PC-3 (cell line): ENCODE data around the gene CRHBP. TPM values are rescaled to one million over a fixed set of nuclear protein-coding genes. Genes with fewer than 3 reads are reported as not detected.

ENCODE experiments used
- ATAC-seq: fragments of 200-7000 bp; cut with Tn5 transposase; 2 replicates; pipeline ENCODE4 v1.9.1; 2020; ENCODE audit warnings: mild to moderate bottlenecking, moderate library complexity
- BruUV-seq: library from RNA; stranded (reverse); fragments of 400-500 nt; replicated peaks from 2 replicates; lab custom pipeline; 2021; lab: Mats Ljungman, UMichigan
- CTCF ChIA-PET: fragments of 300-600 bp; sonication (Branson Sonifier 250); formaldehyde crosslinking; loops from one replicate; lab custom pipeline; 2022; ENCODE audit warnings: antibody characterized with exemption; lab: Charles Lee
- POLR2A ChIA-PET: fragments of 300-600 bp; sonication (Branson Sonifier 250); formaldehyde crosslinking; loops from one replicate; lab custom pipeline; 2022; ENCODE audit warnings: antibody characterized with exemption; ENCODE audit not compliant: unreplicated experiment; lab: Charles Lee
- DNase-seq: peaks from one replicate; pipeline ENCODE4 v3.0.0-alpha.2; 2015
- H2AFZ ChIP-seq: fragments of 300-600 bp; sonication (generic); 2 replicates; pipeline ENCODE4 v1.6.0; 2016; ENCODE audit warnings: antibody characterized with exemption, low read length
- H3F3A ChIP-seq: fragments of 300-600 bp; sonication (generic); one replicate; pipeline ENCODE4 v1.6.0; 2017; ENCODE audit warnings: antibody characterized with exemption, low read length, control low read depth, mild to moderate bottlenecking; ENCODE audit not compliant: unreplicated experiment
- H3K27ac ChIP-seq: fragments of 300-600 bp; sonication (generic); 2 replicates; pipeline ENCODE4 v1.5.1; 2016; ENCODE audit warnings: mild to moderate bottlenecking, low read length
- H3K27me3 ChIP-seq: fragments of 300-600 bp; sonication (generic); 2 replicates; pipeline ENCODE4 v1.6.1; 2016; ENCODE audit warnings: low read length, mixed read lengths
- H3K36me3 ChIP-seq: fragments of 300-600 bp; sonication (generic); 2 replicates; pipeline ENCODE4 v1.6.1; 2016; ENCODE audit warnings: low read depth, mixed run types, low read length, mixed read lengths
- H3K4me1 ChIP-seq: fragments of 300-600 bp; sonication (generic); 2 replicates; pipeline ENCODE4 v1.5.1; 2016; ENCODE audit warnings: low read length; ENCODE audit not compliant: insufficient read depth
- H3K4me2 ChIP-seq: fragments of 300-600 bp; sonication (generic); 2 replicates; pipeline ENCODE4 v1.6.0; 2016; ENCODE audit warnings: low read length
- H3K4me3 ChIP-seq: fragments of 300-600 bp; sonication (generic); 2 replicates; pipeline ENCODE4 v1.5.1; 2016; ENCODE audit warnings: mild to moderate bottlenecking, low read length, mixed read lengths
- H3K79me2 ChIP-seq: fragments of 300-600 bp; sonication (generic); 2 replicates; pipeline ENCODE4 v1.6.1; 2017; ENCODE audit warnings: low read length, mixed read lengths
- H3K9ac ChIP-seq: fragments of 300-600 bp; sonication (generic); 2 replicates; pipeline ENCODE4 v1.6.0; 2016; ENCODE audit warnings: mild to moderate bottlenecking, low read length
- H3K9me2 ChIP-seq: fragments of 300-600 bp; sonication (generic); replicated peaks from 2 replicates; pipeline ENCODE4 v1.6.1; 2016; ENCODE audit warnings: mixed run types, low read length, mixed read lengths
- H3K9me3 ChIP-seq: fragments of 300-600 bp; sonication (generic); 2 replicates; pipeline ENCODE4 v1.6.1; 2016; ENCODE audit warnings: low read length, mixed read lengths
- H4K20me1 ChIP-seq: fragments of 300-600 bp; sonication (generic); 2 replicates; pipeline ENCODE4 v1.6.1; 2016; ENCODE audit warnings: low read length, mixed read lengths
- EZH2 ChIP-seq: fragments of 300-600 bp; sonication (generic); IDR thresholded peaks from one replicate; pipeline ENCODE4 v1.6.1; 2017; ENCODE audit warnings: antibody characterized with exemption, mild to moderate bottlenecking, low read length; ENCODE audit not compliant: unreplicated experiment
- EZH2phosphoT487 ChIP-seq: fragments of 300-600 bp; sonication (generic); IDR thresholded peaks from 2 replicates; pipeline ENCODE4 v1.6.1; 2018; ENCODE audit warnings: mild to moderate bottlenecking, antibody characterized with exemption, low read length, borderline replicate concordance
- intact Hi-C: fragments of 100-400 bp; cut with micrococcal nuclease; formaldehyde crosslinking; loops from 2 replicates; pipeline ENCODE4 v1.9.0; 2023
- total RNA-seq: library from RNA; depleted of rRNA; stranded (reverse); fragments of >200 nt; gene quantifications from 2 replicates; pipeline ENCODE4 v1.2.3, GENCODE V29; 2014
- TF ChIP-seq, protein P1 (sequence below): fragments of 300-600 bp; sonication (generic); conservative IDR thresholded peaks from 2 replicates; pipeline ENCODE4 v1.5.1; 2017; ENCODE audit warnings: antibody characterized with exemption, low read depth, mild to moderate bottlenecking, low read length

The CRHBP gene
- total RNA-seq, 1 experiment from 2014 or later, result not detected

GRCh38 chr5:76954383-76954763 is 1.5 kb downstream of the CRHBP start:
- H3K79me2 ChIP-seq, result no peaks in the 10 kb centered on the region
- H3K36me3 ChIP-seq, result no peaks in the 10 kb centered on the region
- TF ChIP-seq EZH2phosphoT487 (no peak), EZH2 (no peak)
- TF ChIP-seq, protein P1, sequence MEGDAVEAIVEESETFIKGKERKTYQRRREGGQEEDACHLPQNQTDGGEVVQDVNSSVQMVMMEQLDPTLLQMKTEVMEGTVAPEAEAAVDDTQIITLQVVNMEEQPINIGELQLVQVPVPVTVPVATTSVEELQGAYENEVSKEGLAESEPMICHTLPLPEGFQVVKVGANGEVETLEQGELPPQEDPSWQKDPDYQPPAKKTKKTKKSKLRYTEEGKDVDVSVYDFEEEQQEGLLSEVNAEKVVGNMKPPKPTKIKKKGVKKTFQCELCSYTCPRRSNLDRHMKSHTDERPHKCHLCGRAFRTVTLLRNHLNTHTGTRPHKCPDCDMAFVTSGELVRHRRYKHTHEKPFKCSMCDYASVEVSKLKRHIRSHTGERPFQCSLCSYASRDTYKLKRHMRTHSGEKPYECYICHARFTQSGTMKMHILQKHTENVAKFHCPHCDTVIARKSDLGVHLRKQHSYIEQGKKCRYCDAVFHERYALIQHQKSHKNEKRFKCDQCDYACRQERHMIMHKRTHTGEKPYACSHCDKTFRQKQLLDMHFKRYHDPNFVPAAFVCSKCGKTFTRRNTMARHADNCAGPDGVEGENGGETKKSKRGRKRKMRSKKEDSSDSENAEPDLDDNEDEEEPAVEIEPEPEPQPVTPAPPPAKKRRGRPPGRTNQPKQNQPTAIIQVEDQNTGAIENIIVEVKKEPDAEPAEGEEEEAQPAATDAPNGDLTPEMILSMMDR, result no peak
- no peaks in the 10 kb centered on the region for H4K20me1 ChIP-seq
- DNase-seq (no peak), ATAC-seq (no peak)
- no peaks in the 10 kb centered on the region for H3F3A ChIP-seq
- H3K4me3 ChIP-seq, result no peak overlapping the region
- no peaks in the 10 kb centered on the region for H3K27me3 ChIP-seq
- no peak overlapping the region for H2AFZ ChIP-seq
- intact Hi-C loops, result no loop called here
- ChIA-PET POLR2A (no interaction called here), CTCF (interaction anchor here (0.5 kb wide), 1 partner anchor 687 kb away, joined by 5 read pairs; no protein-coding TSS in a partner anchor)
- H3K9ac ChIP-seq, result no peak overlapping the region
- H3K27ac ChIP-seq, result no peak overlapping the region
- BruUV-seq, result no TSS peak
- no peaks in the 10 kb centered on the region for H3K9me3 ChIP-seq
- no peaks in the 10 kb centered on the region for H3K9me2 ChIP-seq
- no peaks in the 10 kb centered on the region for H3K4me1 ChIP-seq
- no peak overlapping the region for H3K4me2 ChIP-seq

DNA sequence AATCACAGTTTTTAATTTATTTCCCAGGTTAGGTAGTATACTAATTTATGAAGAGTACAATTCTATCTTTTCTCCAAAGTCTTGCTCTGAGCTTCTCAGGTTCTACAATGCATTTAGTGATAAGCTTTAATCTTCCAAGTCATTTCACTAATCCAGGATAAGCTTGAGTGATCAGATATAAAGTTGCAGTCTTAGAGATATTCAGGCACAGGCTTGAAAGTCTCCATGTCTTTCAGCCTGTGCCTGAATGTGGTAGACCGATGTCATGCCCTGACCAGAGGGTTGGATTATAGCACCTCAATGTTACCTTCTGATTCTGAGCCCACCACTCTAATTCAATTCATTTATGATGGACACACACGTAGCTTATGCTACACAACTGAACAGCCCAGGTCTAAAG is 3.2 kb downstream of the CRHBP start:
- Histone ChIP-seq H3K27me3 (no peaks in the 10 kb centered on the region), H3K4me2 (no peak overlapping the region), H3K9me3 (no peaks in the 10 kb centered on the region), H2AFZ (no peak overlapping the region), H3K9ac (no peak overlapping the region), H3K4me3 (no peak overlapping the region), H3K36me3 (no peaks in the 10 kb centered on the region), H3F3A (no peaks in the 10 kb centered on the region), H3K27ac (no peak overlapping the region), H4K20me1 (no peaks in the 10 kb centered on the region), H3K9me2 (no peaks in the 10 kb centered on the region), H3K79me2 (no peaks in the 10 kb centered on the region), H3K4me1 (no peaks in the 10 kb centered on the region)
- no peak for DNase-seq
- ChIA-PET CTCF (no interaction called here), POLR2A (no interaction called here)
- TF ChIP-seq, protein P1, result no peak
- TF ChIP-seq EZH2 (no peak), EZH2phosphoT487 (no peak)
- no TSS peak for BruUV-seq
- no peak for ATAC-seq
- intact Hi-C loops, result no loop called here

DNA sequence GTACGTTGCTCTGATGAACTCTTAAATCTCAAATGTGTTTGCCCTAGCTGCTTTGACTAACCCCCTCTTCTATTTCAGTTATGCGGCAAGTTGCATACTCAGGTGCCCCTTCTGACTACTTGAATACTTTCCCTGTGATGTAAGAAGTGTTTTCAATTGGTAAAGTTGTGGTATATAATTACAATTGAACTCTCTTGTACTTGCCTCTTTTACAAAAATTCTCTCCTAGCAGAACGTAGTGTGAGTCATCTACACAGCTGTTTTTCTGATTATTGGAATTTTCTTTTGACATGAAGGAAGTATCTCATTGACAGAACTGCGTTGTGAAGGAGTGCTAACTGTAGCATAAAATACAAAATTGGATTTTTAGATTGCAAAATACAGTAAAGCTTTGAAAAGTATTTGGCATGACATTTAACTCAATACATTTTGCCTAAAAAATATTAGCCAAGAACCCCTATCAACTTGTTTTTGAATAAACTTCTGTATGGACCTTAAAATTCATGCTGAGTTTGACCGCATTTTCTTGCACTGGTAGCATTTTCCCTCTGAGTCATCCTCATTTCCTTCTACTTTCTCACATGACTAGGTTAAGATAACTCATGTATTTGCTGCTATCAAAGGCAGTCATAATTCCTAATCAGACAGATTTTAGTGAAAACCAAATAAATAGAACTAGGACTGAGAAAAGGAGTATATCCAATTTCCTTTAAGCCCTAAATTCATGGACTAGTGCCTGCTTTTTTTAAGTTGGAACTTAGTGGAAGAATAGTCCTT is 6.3 kb downstream of the CRHBP start:
- intact Hi-C loops, result no loop called here
- Histone ChIP-seq H3K79me2 (no peaks in the 10 kb centered on the region), H4K20me1 (no peaks in the 10 kb centered on the region), H2AFZ (no peak overlapping the region), H3K4me2 (no peak overlapping the region), H3K9ac (no peak overlapping the region), H3K9me2 (no peaks in the 10 kb centered on the region), H3K9me3 (no peaks in the 10 kb centered on the region), H3K27ac (no peak overlapping the region), H3K27me3 (no peaks in the 10 kb centered on the region; the same call in 1 of the 2 replicates), H3K36me3 (no peaks in the 10 kb centered on the region), H3K4me1 (no peaks in the 10 kb centered on the region), H3K4me3 (no peak overlapping the region), H3F3A (no peaks in the 10 kb centered on the region)
- DNase-seq (peak; percentile 4), ATAC-seq (no peak)
- no TSS peak for BruUV-seq
- TF ChIP-seq EZH2 (no peak), EZH2phosphoT487 (no peak)
- TF ChIP-seq, protein P1, result no peak
- POLR2A ChIA-PET, result no interaction called here
- CTCF ChIA-PET, result no interaction called here
